Activated CD8-positive, alpha-beta memory T cell treated with anti-CD3 and anti-CD28 coated beads, Interleukin-2, amount 50 U/mL, for 4 hours (primary cell): ENCODE results near the gene P2RX6.

Experiments used
- DNase-seq: peaks from one replicate; pipeline ENCODE4 v3.0.0-alpha.2; 2020

P2RX6 gene

GRCh38 chr22:21015466-21016006 is 571 bp downstream of the P2RX6 start:
- DNase-seq = no peak

GRCh38 chr22:21016644-21017420 is 1.9 kb downstream of the P2RX6 start:
- no peak for DNase-seq

- no peak for DNase-seq
These were observed 3.3 kb downstream of the P2RX6 start for GRCh38 chr22:21018314-21018713.

- no peak for DNase-seq
These were observed 6.0 kb downstream of the P2RX6 start for GRCh38 chr22:21020802-21021429.

GRCh38 chr22:21022507-21022906 is 7.5 kb downstream of the P2RX6 start:
- DNase-seq = no peak

- DNase-seq = no peak
These were observed 8.1 kb downstream of the P2RX6 start for GRCh38 chr22:21022955-21023614.

GRCh38 chr22:21025266-21025665 is 10.3 kb downstream of the P2RX6 start:
- DNase-seq = peak; percentile 28

- no peak for DNase-seq
These were observed 11.1 kb downstream of the P2RX6 start for GRCh38 chr22:21025763-21026755.

GRCh38 chr22:21026783-21027692 is 12.1 kb downstream of the P2RX6 start:
- DNase-seq = no peak

- no peak for DNase-seq
These were observed 13.6 kb downstream of the P2RX6 start for GRCh38 chr22:21028277-21029251.

GRCh38 chr22:21029486-21030025 is 14.6 kb downstream of the P2RX6 start:
- DNase-seq = no peak

GRCh38 chr22:21030032-21030431 is 15.1 kb downstream of the P2RX6 start:
- no peak for DNase-seq

GRCh38 chr22:21030621-21031544 is 15.9 kb downstream of the P2RX6 start:
- DNase-seq = no peak

GRCh38 chr22:21031545-21032036 is 16.6 kb downstream of the P2RX6 start:
- DNase-seq = no peak

- peak; percentile 38 for DNase-seq
These were observed 17.3 kb downstream of the P2RX6 start, which contains the start of gene SLC7A4 for GRCh38 chr22:21032037-21032867. SLC7A4 (minus strand) TSS chr22:21032561; CDS start chr22:21031812, 749 bp downstream.

GRCh38 chr22:21032868-21033688 is 18.1 kb downstream of the P2RX6 start:
- DNase-seq = no peak
